ENCODE measurements around the gene STK10. TPM values are rescaled to one million over a fixed set of nuclear protein-coding genes. Genes with fewer than 3 reads are reported as not detected.

The STK10 gene
- total and polyA plus RNA-seq, 9 of the 15 experiments (the other 6 are each of a cell fraction or from before 2014, with no cell fraction given), result 0.30 to 6.7 (median 2.4) TPM

DNA sequence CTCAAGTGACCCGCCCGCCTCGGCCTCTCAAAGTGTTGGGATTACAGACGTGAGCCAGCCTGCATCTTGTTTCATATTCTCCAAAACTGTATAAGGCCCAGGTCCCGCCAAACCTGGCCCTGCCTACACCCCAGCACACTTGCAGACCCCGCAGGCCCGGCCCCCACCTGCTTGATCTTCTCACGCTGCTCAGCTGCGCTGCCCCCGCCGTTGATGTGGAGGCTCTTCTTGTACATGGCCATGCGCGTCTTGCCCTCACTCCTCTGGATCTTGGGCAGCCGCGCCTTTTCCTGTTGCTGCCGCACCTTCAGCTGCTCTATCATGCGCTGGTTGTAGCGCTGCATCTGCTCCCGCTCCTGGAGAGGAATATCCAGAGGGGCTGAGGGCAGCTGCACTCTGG lies 132.6 kb downstream of the STK10 start:
- DNase-seq (ENCODE audit: extremely low read depth in 1 of 4, low spot score in 3 of 4) (no peak), FAIRE-seq (no peak), ATAC-seq (no peak)
- ChIA-PET POLR2A (interaction anchor here (0.5 kb wide), 1 partner anchor 527 kb away, joined by 3 read pairs; no protein-coding TSS in a partner anchor), CTCF (ENCODE audit: low intra/inter-chr PET ratio) (no interaction called here)
- no peak overlapping the region for H3K4me2 ChIP-seq (ENCODE audit: insufficient read depth, low read length)
- peaks cover 10 to 20% of the 10 kb centered on the region in 2 experiments; a peak in 4 of 5 replicates for H3K4me1 ChIP-seq (replicated peaks in 1 of 2; ENCODE audit: control insufficient read depth in 2 of 2, insufficient read depth in 2 of 2, low read length in 2 of 2)
- no peaks in the 10 kb centered on the region for H3K36me3 ChIP-seq (ENCODE audit: control insufficient read depth, insufficient read depth, low read length)
- in situ Hi-C loops (cut with MboI), result loop anchor here (10.0 kb wide), 1 partner anchor 631 kb away; no protein-coding TSS in a partner anchor
- TF ChIP-seq KDM1A (IDR thresholded peaks at IDR 0.05), result no peak
- TF ChIP-seq MCM2 (IDR thresholded peaks at IDR 0.05; ENCODE audit: low read depth), result no peak
- TF ChIP-seq OTX1 (CRISPR knock-in tag; IDR thresholded peaks at IDR 0.05), result no peak
- no peak for TF ChIP-seq ZNF785 (CRISPR knock-in tag; IDR thresholded peaks at IDR 0.05)
- TF ChIP-seq TOE1 (IDR thresholded peaks at IDR 0.05; ENCODE audit: borderline replicate concordance), result no peak
- no peak for TF ChIP-seq TOE1 (CRISPR knock-in tag; IDR thresholded peaks at IDR 0.05; ENCODE audit: borderline replicate concordance, low read depth)
- TF ChIP-seq, protein P1, sequence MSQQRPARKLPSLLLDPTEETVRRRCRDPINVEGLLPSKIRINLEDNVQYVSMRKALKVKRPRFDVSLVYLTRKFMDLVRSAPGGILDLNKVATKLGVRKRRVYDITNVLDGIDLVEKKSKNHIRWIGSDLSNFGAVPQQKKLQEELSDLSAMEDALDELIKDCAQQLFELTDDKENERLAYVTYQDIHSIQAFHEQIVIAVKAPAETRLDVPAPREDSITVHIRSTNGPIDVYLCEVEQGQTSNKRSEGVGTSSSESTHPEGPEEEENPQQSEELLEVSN (IDR thresholded peaks at IDR 0.05; ENCODE audit: borderline replicate concordance in 1 of 2, extremely low read depth in 1 of 2, insufficient read depth in 1 of 2, insufficient read length in 1 of 2, low read depth in 1 of 2, low read length in 1 of 2, poor library complexity in 1 of 2, severe bottlenecking in 1 of 2), result no peak
- no peak for TF ChIP-seq SNIP1 (IDR thresholded peaks at IDR 0.05; ENCODE audit: low read depth)
- TF ChIP-seq, protein P2, sequence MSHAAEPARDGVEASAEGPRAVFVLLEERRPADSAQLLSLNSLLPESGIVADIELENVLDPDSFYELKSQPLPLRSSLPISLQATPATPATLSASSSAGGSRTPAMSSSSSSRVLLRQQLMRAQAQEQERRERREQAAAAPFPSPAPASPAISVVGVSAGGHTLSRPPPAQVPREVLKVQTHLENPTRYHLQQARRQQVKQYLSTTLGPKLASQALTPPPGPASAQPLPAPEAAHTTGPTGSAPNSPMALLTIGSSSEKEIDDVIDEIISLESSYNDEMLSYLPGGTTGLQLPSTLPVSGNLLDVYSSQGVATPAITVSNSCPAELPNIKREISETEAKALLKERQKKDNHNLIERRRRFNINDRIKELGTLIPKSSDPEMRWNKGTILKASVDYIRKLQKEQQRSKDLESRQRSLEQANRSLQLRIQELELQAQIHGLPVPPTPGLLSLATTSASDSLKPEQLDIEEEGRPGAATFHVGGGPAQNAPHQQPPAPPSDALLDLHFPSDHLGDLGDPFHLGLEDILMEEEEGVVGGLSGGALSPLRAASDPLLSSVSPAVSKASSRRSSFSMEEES (CRISPR knock-in tag; IDR thresholded peaks at IDR 0.05), result no peak
- no peak for TF ChIP-seq ZSCAN32 (CRISPR knock-in tag; IDR thresholded peaks at IDR 0.05)
- TF ChIP-seq CHD1 (IDR thresholded peaks at IDR 0.05; ENCODE audit: low read length), result no peak
- TF ChIP-seq FUS (optimal IDR thresholded peaks at IDR 0.05; ENCODE audit: low read depth, low read length), result no peak
- TF ChIP-seq, protein P3, sequence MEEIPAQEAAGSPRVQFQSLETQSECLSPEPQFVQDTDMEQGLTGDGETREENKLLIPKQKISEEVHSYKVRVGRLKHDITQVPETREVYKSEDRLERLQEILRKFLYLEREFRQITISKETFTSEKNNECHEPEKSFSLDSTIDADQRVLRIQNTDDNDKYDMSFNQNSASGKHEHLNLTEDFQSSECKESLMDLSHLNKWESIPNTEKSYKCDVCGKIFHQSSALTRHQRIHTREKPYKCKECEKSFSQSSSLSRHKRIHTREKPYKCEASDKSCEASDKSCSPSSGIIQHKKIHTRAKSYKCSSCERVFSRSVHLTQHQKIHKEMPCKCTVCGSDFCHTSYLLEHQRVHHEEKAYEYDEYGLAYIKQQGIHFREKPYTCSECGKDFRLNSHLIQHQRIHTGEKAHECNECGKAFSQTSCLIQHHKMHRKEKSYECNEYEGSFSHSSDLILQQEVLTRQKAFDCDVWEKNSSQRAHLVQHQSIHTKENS (CRISPR knock-in tag; IDR thresholded peaks at IDR 0.05), result no peak
- no peak for TF ChIP-seq ZNF217 (CRISPR knock-in tag; IDR thresholded peaks at IDR 0.05)
- TF ChIP-seq STAT5A (IDR thresholded peaks at IDR 0.05; ENCODE audit: borderline replicate concordance, low read length), result no peak
- TF ChIP-seq EWSR1 (IDR thresholded peaks at IDR 0.05; ENCODE audit: borderline replicate concordance, low read depth, partially characterized antibody), result no peak
- no peak for TF ChIP-seq TRIM24 (IDR thresholded peaks at IDR 0.05)
- TF ChIP-seq XRCC4 (IDR thresholded peaks at IDR 0.05; ENCODE audit: extremely low read depth, insufficient read depth, insufficient read length), result no peak
- no peak for TF ChIP-seq HDAC6 (IDR thresholded peaks at IDR 0.05; ENCODE audit: low read depth, low read length)
- TF ChIP-seq, protein P4, sequence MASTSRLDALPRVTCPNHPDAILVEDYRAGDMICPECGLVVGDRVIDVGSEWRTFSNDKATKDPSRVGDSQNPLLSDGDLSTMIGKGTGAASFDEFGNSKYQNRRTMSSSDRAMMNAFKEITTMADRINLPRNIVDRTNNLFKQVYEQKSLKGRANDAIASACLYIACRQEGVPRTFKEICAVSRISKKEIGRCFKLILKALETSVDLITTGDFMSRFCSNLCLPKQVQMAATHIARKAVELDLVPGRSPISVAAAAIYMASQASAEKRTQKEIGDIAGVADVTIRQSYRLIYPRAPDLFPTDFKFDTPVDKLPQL (IDR thresholded peaks at IDR 0.05; ENCODE audit: extremely low read depth, insufficient read length), result no peak
- intact Hi-C loops (cut with micrococcal nuclease), result loop anchor here (5.0 kb wide), 1 partner anchor 132 kb away; the partner anchor contains the start of gene STK10
- no peak overlapping the region for H3K9ac ChIP-seq (ENCODE audit: insufficient read depth in 1 of 2, low read depth in 2 of 2, low read length in 2 of 2)
- H3K9me3 ChIP-seq (replicated peaks; ENCODE audit: control insufficient read depth, insufficient read depth, low read depth, low read length), result no peaks in the 10 kb centered on the region
- H3K4me3 ChIP-seq, result no peak overlapping the region
- no peaks in the 10 kb centered on the region for H3K79me2 ChIP-seq (ENCODE audit: control insufficient read depth, insufficient read depth, low read length)
- H3K9me1 ChIP-seq (ENCODE audit: control insufficient read depth, insufficient read depth, low read length), result no peaks in the 10 kb centered on the region
- WGBS (ENCODE audit: insufficient coverage, low coverage, missing lambda C conversion rate), result 31% methylated on average over 19 of the region's 19 CpGs
- no TSS peak for BruUV-seq (replicated peaks)
- H3K27me3 ChIP-seq (ENCODE audit: control insufficient read depth in 2 of 2, insufficient read depth in 2 of 2, low read length in 2 of 2), result peaks cover 0 to 7% of the 10 kb centered on the region in 2 experiments; a peak in 1 of 5 replicates
- H2AFZ ChIP-seq (ENCODE audit: low read depth, low read length), result no peak overlapping the region
- no peak overlapping the region for H3K27ac ChIP-seq (ENCODE audit: extremely low read depth, low read depth, low read length)
- H4K20me1 ChIP-seq (replicated peaks; ENCODE audit: control insufficient read depth, insufficient read depth, low read length), result 0 out of 2 replicates have a peak, but pooled peaks cover 3% of the 10 kb centered on the region
